Activated CD4-positive, alpha-beta T cell treated with anti-CD3 and anti-CD28 coated beads for 4 hours (primary cell): ENCODE data around the gene ADCY9.

Experiments
- DNase-seq, 2 donors: peaks; one replicate each; pipeline ENCODE4 v3.0.0-alpha.2; 2020

ADCY9 gene

GRCh38 chr16:3999479-4000325, 116.5 kb downstream of the ADCY9 start:
- DNase-seq = no peak

GRCh38 chr16:3998793-3999478, 117.3 kb downstream of the ADCY9 start:
- no peak for DNase-seq

- DNase-seq = no peak
These were observed 118.9 kb downstream of the ADCY9 start for GRCh38 chr16:3997231-3997841.

- DNase-seq = no peak
These were observed 121.2 kb downstream of the ADCY9 start for GRCh38 chr16:3995001-3995400.

- DNase-seq = no peak
These were observed 123.0 kb downstream of the ADCY9 start for GRCh38 chr16:3993052-3993785.

- DNase-seq = no peak
These were observed 123.8 kb downstream of the ADCY9 start for GRCh38 chr16:3992297-3993051.

GRCh38 chr16:3988824-3989223, 127.4 kb downstream of the ADCY9 start:
- no peak for DNase-seq

GRCh38 chr16:3988011-3988410, 128.2 kb downstream of the ADCY9 start:
- no peak for DNase-seq

- no peak for DNase-seq
These were observed 129.0 kb downstream of the ADCY9 start for GRCh38 chr16:3987231-3987630.

GRCh38 chr16:3986235-3986544, 130.1 kb downstream of the ADCY9 start:
- DNase-seq = no peak

GRCh38 chr16:3984111-3985060, 131.9 kb downstream of the ADCY9 start:
- no peak for DNase-seq

- DNase-seq = peak; percentile 33 to 34
These were observed 133.1 kb downstream of the ADCY9 start for GRCh38 chr16:3983081-3983520.

- no peak for DNase-seq
These were observed 134.0 kb downstream of the ADCY9 start for GRCh38 chr16:3982216-3982615.

- no peak for DNase-seq
These were observed 135.8 kb downstream of the ADCY9 start for GRCh38 chr16:3980253-3981111.

- no peak for DNase-seq
These were observed 136.7 kb downstream of the ADCY9 start for GRCh38 chr16:3979518-3979917.

- no peak for DNase-seq
These were observed 137.2 kb downstream of the ADCY9 start for GRCh38 chr16:3979070-3979469.

GRCh38 chr16:3977376-3977775, 138.9 kb downstream of the ADCY9 start:
- no peak for DNase-seq

GRCh38 chr16:3974751-3975150, 141.5 kb downstream of the ADCY9 start:
- DNase-seq = no peak

- DNase-seq = no peak
These were observed 144.5 kb downstream of the ADCY9 start for GRCh38 chr16:3971706-3972105.

- no peak for DNase-seq
These were observed 145.0 kb downstream of the ADCY9 start for GRCh38 chr16:3971261-3971660.
